ENCODE data around the gene GPR52.

The GPR52 gene

DNA sequence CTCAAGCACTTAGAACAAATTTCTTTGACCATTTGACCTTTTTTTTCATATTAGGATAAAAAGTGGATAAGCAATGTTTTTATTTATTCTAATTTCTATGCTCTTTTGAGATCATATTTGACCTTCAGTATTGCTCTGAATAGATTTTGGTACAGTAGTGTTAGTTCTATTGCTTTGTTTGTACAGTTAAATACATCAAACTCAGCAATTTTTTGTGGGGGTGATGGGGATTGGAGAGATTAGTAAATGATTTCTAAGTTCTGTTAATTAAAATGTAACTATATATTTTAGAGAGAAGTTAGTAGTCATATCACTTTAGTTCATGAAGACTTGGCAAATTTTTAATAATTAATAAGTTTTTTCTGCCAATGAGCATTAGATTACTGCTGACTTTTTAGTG is 2.4 kb upstream of the GPR52 start:
- no peaks in the 10 kb centered on the region for H3K9me3 ChIP-seq (ENCODE audit: severe bottlenecking)
- TF ChIP-seq, protein P1, sequence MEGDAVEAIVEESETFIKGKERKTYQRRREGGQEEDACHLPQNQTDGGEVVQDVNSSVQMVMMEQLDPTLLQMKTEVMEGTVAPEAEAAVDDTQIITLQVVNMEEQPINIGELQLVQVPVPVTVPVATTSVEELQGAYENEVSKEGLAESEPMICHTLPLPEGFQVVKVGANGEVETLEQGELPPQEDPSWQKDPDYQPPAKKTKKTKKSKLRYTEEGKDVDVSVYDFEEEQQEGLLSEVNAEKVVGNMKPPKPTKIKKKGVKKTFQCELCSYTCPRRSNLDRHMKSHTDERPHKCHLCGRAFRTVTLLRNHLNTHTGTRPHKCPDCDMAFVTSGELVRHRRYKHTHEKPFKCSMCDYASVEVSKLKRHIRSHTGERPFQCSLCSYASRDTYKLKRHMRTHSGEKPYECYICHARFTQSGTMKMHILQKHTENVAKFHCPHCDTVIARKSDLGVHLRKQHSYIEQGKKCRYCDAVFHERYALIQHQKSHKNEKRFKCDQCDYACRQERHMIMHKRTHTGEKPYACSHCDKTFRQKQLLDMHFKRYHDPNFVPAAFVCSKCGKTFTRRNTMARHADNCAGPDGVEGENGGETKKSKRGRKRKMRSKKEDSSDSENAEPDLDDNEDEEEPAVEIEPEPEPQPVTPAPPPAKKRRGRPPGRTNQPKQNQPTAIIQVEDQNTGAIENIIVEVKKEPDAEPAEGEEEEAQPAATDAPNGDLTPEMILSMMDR (IDR thresholded peaks at IDR 0.05; ENCODE audit: low read depth, low read length) = no peak
- no peak overlapping the region for H3K27ac ChIP-seq
- no peaks in the 10 kb centered on the region for H3K27me3 ChIP-seq (ENCODE audit: insufficient read depth, low read depth, severe bottlenecking)
- no peak for DNase-seq
- H3K36me3 ChIP-seq = no peaks in the 10 kb centered on the region
- no peak overlapping the region for H3K4me3 ChIP-seq (ENCODE audit: low read depth, low read length)

DNA sequence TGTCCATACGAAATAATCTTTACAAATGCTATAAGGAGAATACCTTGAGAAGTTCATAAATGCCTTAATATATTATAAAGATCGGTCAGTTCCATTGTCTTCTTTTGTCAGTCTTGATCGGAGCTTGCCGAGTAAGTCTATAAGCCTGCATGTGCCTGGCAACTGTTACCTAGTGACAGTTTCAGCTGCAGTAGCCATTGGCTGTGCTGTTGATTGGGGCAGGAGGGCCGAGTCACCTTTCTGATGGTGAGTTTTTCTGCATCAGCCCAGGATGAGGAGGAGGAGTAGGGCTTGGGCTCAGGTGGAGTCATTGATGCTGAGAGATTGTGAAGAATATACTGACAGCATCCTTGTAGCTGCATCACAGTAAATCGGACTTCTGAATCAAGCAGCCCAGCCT is 1.9 kb upstream of the GPR52 start:
- TF ChIP-seq, protein P1 (IDR thresholded peaks at IDR 0.05; ENCODE audit: low read depth, low read length) = no peak
- no peak for DNase-seq
- H3K36me3 ChIP-seq = no peaks in the 10 kb centered on the region

DNA sequence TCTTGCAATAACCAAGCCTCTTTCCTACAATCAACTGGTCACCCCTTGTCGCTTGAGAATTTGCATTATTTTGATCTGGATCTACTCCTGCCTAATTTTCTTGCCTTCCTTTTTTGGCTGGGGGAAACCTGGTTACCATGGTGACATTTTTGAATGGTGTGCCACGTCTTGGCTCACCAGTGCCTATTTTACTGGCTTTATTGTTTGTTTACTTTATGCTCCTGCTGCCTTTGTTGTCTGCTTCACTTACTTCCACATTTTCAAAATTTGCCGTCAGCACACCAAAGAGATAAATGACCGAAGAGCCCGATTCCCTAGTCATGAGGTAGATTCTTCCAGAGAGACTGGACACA is 743 bp downstream of the GPR52 start:
- no peak overlapping the region for H3K27ac ChIP-seq
- TF ChIP-seq, protein P1 (IDR thresholded peaks at IDR 0.05; ENCODE audit: low read depth, low read length) = no peak
- no peaks in the 10 kb centered on the region for H3K27me3 ChIP-seq (ENCODE audit: insufficient read depth, low read depth, severe bottlenecking)
- no peak overlapping the region for H3K4me3 ChIP-seq (ENCODE audit: low read depth, low read length)
- no peaks in the 10 kb centered on the region for H3K36me3 ChIP-seq
- DNase-seq = no peak
- H3K9me3 ChIP-seq (ENCODE audit: severe bottlenecking) = no peaks in the 10 kb centered on the region

More for the DNA sequence above, 1.9 kb upstream of the GPR52 start:
- H3K9me3 ChIP-seq (ENCODE audit: severe bottlenecking) = no peaks in the 10 kb centered on the region
- H3K4me3 ChIP-seq (ENCODE audit: low read depth, low read length) = no peak overlapping the region
- H3K27me3 ChIP-seq (ENCODE audit: insufficient read depth, low read depth, severe bottlenecking) = no peaks in the 10 kb centered on the region
- no peak overlapping the region for H3K27ac ChIP-seq

DNA sequence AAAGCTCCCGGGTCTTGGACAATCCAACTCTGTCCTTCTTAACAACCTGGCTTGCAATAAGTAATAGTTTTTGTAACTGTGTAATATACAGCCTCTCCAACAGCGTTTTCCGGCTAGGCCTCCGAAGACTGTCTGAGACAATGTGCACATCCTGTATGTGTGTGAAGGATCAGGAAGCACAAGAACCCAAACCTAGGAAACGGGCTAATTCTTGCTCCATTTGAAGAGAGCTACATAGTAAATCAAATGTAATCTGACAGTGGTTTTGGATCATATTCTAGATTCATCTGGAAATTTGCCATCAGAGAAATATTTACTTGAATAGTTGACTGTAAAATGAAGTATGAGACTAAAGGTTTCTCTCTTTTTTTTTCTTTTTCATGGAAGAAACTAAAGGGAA is 1.2 kb downstream of the GPR52 start:
- TF ChIP-seq, protein P1 (IDR thresholded peaks at IDR 0.05; ENCODE audit: low read depth, low read length) = no peak
- Histone ChIP-seq H3K9me3 (ENCODE audit: severe bottlenecking) (no peaks in the 10 kb centered on the region), H3K27ac (no peak overlapping the region), H3K27me3 (ENCODE audit: insufficient read depth, low read depth, severe bottlenecking) (no peaks in the 10 kb centered on the region), H3K4me3 (ENCODE audit: low read depth, low read length) (no peak overlapping the region), H3K36me3 (no peaks in the 10 kb centered on the region)
- no peak for DNase-seq

- no peaks in the 10 kb centered on the region for H3K9me3 ChIP-seq (ENCODE audit: severe bottlenecking)
- no peak overlapping the region for H3K4me3 ChIP-seq (ENCODE audit: low read depth, low read length)
- H3K36me3 ChIP-seq = no peaks in the 10 kb centered on the region
- TF ChIP-seq, protein P1 (IDR thresholded peaks at IDR 0.05; ENCODE audit: low read depth, low read length) = no peak
- H3K27me3 ChIP-seq (ENCODE audit: insufficient read depth, low read depth, severe bottlenecking) = no peaks in the 10 kb centered on the region
- no peak overlapping the region for H3K27ac ChIP-seq
- DNase-seq = no peak
These were observed 3.6 kb downstream of the GPR52 start for GRCh38 chr1:174451408-174451807.

DNA sequence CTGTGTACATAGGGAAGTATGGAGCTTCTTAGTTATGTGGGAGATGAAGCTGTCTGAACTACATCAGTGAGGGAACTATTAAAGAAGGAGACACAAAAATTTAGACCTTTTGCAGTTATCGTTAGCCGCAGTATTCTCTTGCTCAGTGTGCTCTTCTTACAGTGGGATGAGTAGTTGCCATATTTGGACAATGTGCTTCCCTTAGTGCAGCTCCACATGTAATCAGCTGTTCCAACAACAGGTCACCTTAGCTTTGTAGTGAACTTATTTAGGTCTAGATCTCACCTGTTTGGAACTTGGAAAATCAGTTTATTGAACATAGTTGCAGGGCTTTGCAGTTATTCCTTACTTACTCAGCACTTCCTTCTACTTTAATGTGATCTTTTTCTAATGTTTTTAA is 18.1 kb downstream of the GPR52 start:
- DNase-seq = no peak
- Histone ChIP-seq H3K4me3 (ENCODE audit: low read depth, low read length) (no peak overlapping the region), H3K27me3 (ENCODE audit: insufficient read depth, low read depth, severe bottlenecking) (no peaks in the 10 kb centered on the region), H3K27ac (no peak overlapping the region), H3K9me3 (ENCODE audit: severe bottlenecking) (no peaks in the 10 kb centered on the region), H3K36me3 (no peaks in the 10 kb centered on the region)
- TF ChIP-seq, protein P1 (IDR thresholded peaks at IDR 0.05; ENCODE audit: low read depth, low read length) = no peak

All from WERI-Rb-1 (cell line).